Liver (tissue), 3 donors: ENCODE data around the gene TTC28.

Source experiments
- FOXA1 ChIP-seq: IDR thresholded peaks from 2 replicates; pipeline ENCODE4 v1.6.1; 2016; ENCODE audit warnings: antibody characterized with exemption
- JUND ChIP-seq, 2 donors: IDR thresholded peaks; 2 replicates each; pipeline ENCODE4 v1.6.1; 2016; ENCODE audit warnings: antibody characterized with exemption in 2 of 2
- RAD21 ChIP-seq, 2 donors: IDR thresholded peaks; 2 replicates each; pipeline ENCODE4 v1.6.1; 2016; ENCODE audit warnings: antibody characterized with exemption in 2 of 2, mild to moderate bottlenecking in 2 of 2
- SP1 ChIP-seq: IDR thresholded peaks from 2 replicates; pipeline ENCODE4 v1.6.1; 2018; ENCODE audit warnings: antibody characterized with exemption, mild to moderate bottlenecking
- YY1 ChIP-seq: IDR thresholded peaks from 2 replicates; pipeline ENCODE4 v1.6.1; 2016; ENCODE audit warnings: antibody characterized with exemption, mild to moderate bottlenecking
- TF ChIP-seq, protein P1 (sequence below): fragments of 150-350 bp; IDR thresholded peaks from 2 replicates; pipeline ENCODE4 v1.5.1; 2017; ENCODE audit warnings: improper control_type of control experiment, low read depth, low read length; ENCODE audit not compliant: missing input control
- TF ChIP-seq, protein P2 (sequence below): IDR thresholded peaks from 2 replicates; pipeline ENCODE4 v1.6.1; 2016; ENCODE audit warnings: antibody characterized with exemption
- TF ChIP-seq, protein P3 (sequence below): IDR thresholded peaks from 2 replicates; pipeline ENCODE4 v1.6.1; 2016; ENCODE audit warnings: antibody characterized with exemption, mild to moderate bottlenecking
- TF ChIP-seq, protein P4 (sequence below): IDR thresholded peaks from 2 replicates; pipeline ENCODE4 v1.6.1; 2016; ENCODE audit warnings: antibody characterized with exemption
- donor health status: healthy.
- donor health status: healthy.

DNA sequence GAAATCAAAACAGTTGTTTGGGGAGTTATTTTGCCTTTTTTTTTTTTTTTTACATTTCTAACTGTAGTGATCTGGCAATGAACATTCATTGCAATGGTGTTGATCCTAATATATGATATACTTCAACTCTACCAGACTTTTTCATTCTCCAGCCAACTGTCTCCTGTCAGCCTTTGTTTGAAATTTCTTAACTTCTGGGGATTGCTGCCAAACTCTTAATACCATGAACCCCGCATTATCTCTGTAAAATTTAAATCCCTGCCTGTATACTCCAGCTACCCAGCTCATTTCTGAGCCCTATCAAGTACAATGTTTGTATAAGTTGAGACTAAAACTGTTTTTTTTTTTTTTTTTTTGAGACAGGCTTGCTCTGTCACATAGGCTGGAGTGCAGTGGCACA lies 280.7 kb downstream of the TTC28 start:
- TF ChIP-seq, protein P1, sequence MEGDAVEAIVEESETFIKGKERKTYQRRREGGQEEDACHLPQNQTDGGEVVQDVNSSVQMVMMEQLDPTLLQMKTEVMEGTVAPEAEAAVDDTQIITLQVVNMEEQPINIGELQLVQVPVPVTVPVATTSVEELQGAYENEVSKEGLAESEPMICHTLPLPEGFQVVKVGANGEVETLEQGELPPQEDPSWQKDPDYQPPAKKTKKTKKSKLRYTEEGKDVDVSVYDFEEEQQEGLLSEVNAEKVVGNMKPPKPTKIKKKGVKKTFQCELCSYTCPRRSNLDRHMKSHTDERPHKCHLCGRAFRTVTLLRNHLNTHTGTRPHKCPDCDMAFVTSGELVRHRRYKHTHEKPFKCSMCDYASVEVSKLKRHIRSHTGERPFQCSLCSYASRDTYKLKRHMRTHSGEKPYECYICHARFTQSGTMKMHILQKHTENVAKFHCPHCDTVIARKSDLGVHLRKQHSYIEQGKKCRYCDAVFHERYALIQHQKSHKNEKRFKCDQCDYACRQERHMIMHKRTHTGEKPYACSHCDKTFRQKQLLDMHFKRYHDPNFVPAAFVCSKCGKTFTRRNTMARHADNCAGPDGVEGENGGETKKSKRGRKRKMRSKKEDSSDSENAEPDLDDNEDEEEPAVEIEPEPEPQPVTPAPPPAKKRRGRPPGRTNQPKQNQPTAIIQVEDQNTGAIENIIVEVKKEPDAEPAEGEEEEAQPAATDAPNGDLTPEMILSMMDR = no peak
- TF ChIP-seq, protein P2, sequence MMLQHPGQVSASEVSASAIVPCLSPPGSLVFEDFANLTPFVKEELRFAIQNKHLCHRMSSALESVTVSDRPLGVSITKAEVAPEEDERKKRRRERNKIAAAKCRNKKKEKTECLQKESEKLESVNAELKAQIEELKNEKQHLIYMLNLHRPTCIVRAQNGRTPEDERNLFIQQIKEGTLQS = no peak
- TF ChIP-seq, protein P3, sequence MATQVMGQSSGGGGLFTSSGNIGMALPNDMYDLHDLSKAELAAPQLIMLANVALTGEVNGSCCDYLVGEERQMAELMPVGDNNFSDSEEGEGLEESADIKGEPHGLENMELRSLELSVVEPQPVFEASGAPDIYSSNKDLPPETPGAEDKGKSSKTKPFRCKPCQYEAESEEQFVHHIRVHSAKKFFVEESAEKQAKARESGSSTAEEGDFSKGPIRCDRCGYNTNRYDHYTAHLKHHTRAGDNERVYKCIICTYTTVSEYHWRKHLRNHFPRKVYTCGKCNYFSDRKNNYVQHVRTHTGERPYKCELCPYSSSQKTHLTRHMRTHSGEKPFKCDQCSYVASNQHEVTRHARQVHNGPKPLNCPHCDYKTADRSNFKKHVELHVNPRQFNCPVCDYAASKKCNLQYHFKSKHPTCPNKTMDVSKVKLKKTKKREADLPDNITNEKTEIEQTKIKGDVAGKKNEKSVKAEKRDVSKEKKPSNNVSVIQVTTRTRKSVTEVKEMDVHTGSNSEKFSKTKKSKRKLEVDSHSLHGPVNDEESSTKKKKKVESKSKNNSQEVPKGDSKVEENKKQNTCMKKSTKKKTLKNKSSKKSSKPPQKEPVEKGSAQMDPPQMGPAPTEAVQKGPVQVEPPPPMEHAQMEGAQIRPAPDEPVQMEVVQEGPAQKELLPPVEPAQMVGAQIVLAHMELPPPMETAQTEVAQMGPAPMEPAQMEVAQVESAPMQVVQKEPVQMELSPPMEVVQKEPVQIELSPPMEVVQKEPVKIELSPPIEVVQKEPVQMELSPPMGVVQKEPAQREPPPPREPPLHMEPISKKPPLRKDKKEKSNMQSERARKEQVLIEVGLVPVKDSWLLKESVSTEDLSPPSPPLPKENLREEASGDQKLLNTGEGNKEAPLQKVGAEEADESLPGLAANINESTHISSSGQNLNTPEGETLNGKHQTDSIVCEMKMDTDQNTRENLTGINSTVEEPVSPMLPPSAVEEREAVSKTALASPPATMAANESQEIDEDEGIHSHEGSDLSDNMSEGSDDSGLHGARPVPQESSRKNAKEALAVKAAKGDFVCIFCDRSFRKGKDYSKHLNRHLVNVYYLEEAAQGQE = no peak
- TF ChIP-seq RAD21 (IDR thresholded peaks at IDR 0.05) (no peak), SP1 (no peak), JUND (IDR thresholded peaks at IDR 0.05) (no peak), FOXA1 (no peak), YY1 (no peak)
- TF ChIP-seq, protein P4, sequence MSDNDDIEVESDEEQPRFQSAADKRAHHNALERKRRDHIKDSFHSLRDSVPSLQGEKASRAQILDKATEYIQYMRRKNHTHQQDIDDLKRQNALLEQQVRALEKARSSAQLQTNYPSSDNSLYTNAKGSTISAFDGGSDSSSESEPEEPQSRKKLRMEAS = no peak
